Choroid plexus epithelial cell (primary cell): ENCODE measurements around the gene TBC1D9.

ENCODE experiments used
- DNase-seq: peaks from one replicate; pipeline ENCODE4 v3.0.0-alpha.2; 2010; ENCODE audit warnings: low read depth
- H3K4me3 ChIP-seq: 2 replicates; pipeline ENCODE4 v1.5.1; 2011; ENCODE audit warnings: low read depth, mild to moderate bottlenecking, control low read depth, low read length, moderate library complexity
- TF ChIP-seq, protein P1 (sequence below): conservative IDR thresholded peaks from 2 replicates; pipeline ENCODE4 v1.5.1; 2011; ENCODE audit warnings: low read depth, mild to moderate bottlenecking, control low read depth, inconsistent platforms, low read length, moderate library complexity

Gene TBC1D9

DNA sequence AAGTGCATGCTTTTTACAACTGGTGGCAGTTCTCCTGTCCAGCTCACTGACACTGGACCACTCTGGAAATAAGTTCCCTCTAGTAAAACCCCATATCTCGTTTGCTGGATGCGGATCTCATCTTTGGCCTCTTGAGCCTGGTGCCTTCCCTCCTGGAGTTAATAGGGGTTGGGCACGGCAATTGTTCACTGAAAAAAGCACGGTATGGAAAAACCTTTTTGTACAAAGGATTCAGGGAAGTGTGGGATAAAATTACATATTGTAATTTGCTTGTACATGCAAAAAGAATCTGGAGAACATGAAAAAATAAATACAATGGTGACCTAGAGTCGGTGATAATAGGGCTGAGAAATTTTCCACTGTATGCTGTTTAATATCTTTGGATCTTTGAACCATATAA is 30.6 kb downstream of the TBC1D9 start:
- DNase-seq, result no peak
- no peak overlapping the region for H3K4me3 ChIP-seq
- TF ChIP-seq, protein P1, sequence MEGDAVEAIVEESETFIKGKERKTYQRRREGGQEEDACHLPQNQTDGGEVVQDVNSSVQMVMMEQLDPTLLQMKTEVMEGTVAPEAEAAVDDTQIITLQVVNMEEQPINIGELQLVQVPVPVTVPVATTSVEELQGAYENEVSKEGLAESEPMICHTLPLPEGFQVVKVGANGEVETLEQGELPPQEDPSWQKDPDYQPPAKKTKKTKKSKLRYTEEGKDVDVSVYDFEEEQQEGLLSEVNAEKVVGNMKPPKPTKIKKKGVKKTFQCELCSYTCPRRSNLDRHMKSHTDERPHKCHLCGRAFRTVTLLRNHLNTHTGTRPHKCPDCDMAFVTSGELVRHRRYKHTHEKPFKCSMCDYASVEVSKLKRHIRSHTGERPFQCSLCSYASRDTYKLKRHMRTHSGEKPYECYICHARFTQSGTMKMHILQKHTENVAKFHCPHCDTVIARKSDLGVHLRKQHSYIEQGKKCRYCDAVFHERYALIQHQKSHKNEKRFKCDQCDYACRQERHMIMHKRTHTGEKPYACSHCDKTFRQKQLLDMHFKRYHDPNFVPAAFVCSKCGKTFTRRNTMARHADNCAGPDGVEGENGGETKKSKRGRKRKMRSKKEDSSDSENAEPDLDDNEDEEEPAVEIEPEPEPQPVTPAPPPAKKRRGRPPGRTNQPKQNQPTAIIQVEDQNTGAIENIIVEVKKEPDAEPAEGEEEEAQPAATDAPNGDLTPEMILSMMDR, result no peak

DNA sequence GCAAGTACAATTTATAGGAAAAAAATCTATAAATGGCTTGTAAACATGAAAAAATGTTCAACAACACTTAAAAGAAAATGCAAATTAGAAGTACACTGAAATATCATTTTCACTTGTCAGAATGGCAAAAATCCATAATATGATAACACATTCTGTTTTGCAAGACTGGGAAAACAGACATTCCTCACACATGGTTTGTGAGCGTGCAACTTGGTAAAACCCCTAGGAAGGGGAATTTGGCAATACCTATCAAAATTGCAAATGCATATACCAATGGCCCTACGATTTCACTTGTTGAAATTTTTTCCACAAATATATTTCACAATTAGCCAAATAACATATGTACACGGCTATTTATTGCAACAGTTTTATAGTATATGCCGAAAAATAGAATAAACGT is 31.4 kb downstream of the TBC1D9 start:
- TF ChIP-seq, protein P1, result no peak
- no peak overlapping the region for H3K4me3 ChIP-seq
- DNase-seq, result peak; percentile 75

DNA sequence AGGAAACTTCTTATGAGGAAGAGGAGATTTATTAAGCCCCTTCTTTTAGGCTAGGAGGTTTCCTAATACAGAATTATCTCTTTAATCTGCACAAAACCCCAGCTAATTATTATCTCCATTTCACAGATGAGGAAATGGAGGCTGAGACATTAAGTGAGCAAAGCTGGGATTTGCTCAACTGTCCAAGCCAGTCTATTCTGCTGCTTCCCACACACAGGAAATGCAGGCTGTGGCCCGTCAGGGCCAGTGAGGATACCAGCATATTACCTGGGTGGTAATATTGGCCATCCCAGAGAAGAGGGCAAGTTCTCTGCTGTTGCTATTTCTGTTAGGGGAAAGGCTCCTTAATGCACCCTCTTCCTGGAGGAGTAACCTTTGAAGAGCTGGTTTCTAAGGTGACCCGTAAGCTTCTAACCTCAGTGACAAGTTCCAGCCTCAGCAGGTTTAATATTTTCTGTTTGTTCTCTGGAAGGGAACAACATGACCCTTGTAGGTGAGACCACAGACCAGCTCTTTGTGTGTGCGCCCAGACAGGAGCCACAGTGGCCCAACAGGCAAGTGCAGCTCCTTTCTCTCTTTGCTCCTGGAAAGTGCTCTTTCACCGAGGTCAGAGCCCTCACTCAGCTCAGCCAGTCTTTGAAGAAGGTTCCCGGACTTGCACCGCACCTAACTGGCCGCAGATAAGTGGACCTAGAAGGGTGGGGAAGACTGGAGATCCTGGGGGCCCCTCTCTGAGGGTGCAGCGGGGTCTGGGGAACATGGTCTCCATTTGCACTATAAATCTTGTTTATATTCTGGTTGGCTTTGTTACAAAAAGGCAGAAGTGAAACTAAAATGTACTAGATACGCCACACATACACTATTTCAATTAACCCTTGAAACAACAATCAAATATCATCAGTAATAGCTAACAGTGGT is 35.5 kb downstream of the TBC1D9 start:
- TF ChIP-seq, protein P1, result no peak
- DNase-seq, result no peak
- no peak overlapping the region for H3K4me3 ChIP-seq

DNA sequence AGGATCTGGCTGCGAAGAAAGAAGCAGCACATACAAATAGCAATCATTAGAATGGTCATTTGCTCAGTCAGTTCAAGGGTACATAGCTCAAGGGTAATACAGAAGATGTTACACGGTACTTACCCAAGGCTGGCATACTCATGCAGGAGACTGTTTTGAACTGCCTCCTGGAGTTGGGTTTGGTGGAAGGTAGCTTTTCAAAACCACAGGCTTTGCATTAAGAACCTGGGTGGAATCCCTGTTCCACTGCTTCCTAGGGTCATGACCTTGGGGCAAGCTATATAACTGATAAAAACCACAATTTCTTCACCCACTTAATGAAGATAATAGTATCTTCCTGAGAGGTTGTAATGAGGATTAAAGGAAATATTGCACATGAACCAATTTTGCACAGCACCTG is 36.5 kb downstream of the TBC1D9 start:
- H3K4me3 ChIP-seq, result no peak overlapping the region
- DNase-seq, result no peak
- TF ChIP-seq, protein P1, result no peak

DNA sequence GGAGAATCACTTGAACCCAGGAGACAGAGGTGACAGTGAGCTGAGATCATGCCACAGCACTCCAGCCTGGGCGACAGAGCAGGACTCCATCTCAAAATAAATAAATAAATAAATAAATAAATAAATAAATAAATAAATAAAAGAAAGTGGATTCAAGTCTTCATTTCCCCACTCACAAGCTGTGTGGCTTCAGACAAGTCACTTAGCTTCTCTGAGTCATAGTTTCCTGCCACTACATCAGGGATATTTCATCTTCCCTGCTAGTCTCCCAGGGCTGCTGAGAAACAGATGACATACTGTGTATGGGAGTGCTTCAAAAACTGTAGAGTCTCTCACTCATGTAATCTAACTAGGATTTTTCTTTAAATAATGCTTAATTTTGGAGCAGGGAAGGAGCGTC is 37.2 kb downstream of the TBC1D9 start:
- peak; percentile 68 for DNase-seq
- TF ChIP-seq, protein P1, result no peak
- no peak overlapping the region for H3K4me3 ChIP-seq

DNA sequence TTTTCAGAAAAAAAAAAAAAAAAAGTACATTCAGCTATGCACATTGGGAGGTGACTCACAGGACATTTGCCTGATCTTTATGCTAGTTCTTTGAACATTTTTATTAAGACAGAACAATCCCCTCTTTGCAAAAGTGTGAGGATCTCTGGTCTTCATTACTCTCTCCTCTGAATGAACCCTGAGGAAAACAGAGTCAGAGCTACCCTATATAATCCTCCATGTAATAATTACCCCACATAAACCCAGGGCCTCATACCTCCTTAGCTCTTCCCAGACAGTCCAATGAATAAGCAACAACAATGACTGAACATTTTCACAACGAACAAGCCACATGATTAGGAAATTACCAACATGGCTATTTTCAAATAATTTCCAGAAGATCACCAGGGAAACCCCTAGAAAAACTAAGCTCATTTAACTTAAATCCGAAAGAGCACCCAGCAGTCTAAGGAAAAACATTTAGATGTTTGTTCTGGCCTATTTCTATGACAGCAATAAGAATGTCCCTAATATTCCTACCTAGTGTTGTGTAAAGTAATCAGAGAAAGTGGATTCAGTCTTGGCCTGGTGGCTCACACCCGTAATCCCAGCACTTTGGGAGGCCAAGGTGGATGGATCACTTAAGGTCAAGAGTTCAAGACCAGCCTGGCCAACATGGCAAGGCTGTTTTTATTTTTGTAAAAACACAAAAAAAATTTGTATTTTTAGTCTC is 37.8 kb downstream of the TBC1D9 start:
- peak; percentile 80 for DNase-seq
- H3K4me3 ChIP-seq, result no peak overlapping the region
- TF ChIP-seq, protein P1, result no peak
